ENCODE results near the gene NPTX1.
A peak's percentile ranks its signal among the peaks of the same experiment; 100 is the strongest.

NPTX1 gene

DNA sequence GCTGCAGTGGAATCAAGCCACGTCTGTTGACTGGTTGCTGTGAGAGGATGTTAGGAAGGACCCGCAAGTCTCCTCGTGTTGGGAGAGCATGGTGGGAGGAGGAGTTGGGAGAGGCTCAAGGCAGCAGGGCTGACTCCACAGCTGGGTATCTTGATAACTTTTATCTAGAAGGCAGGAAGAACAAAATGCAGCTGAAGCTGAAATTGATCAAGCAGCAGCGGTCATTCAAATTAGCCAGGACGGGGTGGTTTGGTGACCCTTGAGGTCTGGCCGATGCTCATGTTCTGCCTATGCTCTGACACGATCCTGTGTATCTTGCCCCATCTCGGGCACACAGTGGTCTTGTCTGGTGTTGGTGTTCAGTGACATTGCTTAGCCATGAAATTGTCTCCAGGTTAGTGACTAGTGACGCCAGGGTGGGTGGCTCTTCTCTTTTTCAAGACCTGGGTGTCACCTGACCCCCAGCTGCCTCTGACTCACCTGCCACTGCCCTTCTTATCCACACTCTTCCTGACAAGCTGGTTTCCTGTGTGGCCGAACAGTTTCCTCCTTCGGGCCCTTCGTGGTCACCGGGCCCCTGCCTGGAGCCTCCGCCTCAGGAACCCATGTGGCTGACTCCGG is 19.1 kb downstream of the NPTX1 start:
- DNase-seq: peak in 1 of 2 donors; percentile 23

DNA sequence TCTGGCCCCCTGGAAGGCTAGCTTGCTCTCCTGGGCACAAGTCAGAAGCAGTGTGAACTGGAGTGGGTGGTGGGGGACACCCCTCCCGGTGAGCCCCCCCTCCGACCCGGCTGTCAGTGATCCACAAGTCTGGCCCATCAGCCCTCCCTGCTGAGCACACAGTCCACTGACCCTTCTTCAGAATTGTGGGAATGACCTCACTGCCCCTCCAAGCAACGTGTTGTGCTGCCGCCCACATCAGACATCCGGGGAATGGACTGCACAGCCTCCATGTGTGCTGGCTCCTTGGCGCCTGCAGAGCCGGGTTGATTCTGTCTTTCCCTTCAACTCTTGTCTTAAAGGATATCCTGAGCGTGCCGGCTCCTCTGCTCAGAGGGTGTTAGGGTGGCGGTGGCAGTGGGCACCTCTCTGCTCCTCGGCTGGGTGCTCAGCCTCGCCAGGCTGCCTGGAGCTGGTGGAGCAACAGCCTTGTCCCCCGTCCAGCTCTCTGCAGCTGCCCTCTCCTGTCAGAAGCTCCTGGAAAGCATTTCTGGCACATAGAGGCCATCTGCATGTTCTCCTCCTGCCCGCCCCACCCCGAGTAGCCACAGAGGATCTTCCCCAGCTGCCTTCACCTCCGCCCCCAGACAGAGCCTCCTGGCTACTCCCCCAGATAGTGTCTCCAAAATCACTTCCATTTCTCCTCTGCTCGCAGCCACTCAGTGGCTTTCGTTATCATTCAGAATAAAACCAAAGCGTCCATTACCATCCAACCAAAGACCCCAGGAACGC is 19.8 kb downstream of the NPTX1 start:
- DNase-seq: no peak

DNA sequence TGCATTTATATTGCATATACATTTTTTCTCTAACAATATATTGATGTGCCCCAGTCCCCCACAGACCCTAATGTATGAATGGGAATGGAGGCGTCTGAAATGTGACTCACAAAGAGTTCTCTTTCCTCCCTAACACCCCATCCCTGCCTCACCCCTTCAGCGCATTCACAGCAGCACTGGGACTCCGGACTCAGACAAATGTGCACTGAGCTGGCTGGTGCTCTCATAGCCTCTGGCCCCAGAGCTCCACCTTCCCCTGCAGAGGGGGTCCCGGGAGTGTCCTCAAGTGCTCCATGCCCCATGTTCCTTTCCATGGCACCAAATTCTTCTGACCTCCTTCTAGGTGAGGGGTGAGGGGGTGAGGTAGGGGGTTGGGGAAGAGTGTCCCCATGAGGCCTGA is 20.6 kb downstream of the NPTX1 start:
- DNase-seq: no peak

DNA sequence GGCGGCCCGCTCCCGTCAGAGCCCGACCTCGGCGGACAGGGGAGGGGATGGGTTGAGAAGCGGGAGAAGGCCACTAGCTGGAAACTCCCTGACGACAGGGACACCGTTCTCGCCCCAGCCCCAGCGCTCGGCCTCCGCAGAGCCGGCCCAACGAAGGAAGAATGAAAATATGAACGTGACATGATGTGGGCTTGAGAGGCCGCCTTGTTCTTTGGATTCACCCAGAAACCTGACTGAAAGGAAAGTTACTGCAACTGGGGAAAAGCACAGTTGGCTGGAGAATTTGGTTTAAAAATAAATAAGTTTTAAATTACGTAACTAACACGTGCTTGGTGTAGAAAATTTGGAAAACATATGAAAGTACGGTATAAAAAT is 21.1 kb downstream of the NPTX1 start:
- peak in 1 of 2 donors; percentile 55 for DNase-seq

DNA sequence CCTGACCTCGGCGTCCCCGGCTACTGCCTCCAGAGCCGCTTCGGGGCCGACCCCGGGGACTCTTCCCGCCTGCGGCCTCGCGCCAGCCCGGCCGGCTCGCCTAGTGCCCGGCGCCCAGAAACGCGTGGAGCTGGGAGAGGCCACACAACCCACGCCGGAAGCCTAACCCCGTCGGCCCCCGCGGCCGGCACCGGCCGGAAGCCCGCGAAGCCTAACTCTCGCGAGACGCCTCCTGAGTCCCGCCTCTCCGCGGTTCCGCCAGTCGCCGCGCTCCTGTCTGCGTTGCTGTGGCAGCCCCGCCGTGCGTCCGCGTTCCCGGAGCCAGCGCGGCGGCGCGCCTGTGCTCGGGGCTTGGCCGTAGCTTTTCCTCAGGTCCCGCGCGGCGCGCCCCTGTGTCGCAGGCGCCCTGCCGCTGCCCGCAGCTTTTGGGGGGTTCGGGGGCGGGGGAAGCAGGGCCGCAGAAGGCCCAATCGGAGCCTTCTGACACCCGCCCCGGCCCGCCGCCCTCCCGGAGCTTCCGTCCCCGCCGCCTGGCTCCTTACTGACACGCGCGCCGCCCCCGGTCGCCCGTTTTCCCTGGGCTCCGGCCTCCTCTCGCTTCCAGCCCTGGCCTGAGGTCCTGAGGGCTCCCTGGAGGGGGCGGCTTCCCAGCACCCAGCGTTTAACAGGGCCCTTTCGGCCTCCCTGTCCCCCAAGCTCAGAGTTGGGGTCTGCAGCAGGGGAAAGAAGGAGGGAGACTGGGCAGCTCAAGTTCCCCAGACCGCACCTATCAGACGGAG is 21.7 kb downstream of the NPTX1 start:
- peak; percentile 95 to 96 for DNase-seq

DNA sequence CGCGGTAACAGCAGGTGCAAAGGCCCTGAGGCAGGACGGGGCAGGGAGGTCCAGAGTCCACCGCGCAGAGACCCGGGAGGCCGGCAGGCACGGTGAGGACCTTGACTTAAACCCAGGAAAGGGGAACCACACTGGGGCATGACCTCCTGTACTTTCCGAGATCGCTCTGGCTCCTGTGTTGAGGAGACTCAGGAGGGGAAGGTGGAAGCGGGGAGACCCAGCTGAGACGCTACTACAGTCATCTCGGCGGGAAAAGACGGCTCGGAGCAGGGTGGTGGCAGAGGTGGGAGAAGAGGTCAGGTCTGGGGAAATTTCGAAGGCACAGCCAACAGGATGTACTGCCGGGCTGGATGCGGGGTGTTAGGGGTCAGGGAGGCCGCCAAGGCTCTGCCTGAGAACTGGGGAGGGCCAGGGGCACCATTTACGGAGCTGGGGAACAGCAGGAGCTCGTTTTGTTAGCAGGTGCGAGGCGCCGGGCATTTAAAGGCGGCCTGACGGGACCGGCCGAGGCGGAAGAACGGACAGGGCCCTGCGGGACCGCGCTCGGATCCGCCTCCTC is 22.3 kb downstream of the NPTX1 start:
- DNase-seq: peak in 1 of 2 donors; percentile 26

DNA sequence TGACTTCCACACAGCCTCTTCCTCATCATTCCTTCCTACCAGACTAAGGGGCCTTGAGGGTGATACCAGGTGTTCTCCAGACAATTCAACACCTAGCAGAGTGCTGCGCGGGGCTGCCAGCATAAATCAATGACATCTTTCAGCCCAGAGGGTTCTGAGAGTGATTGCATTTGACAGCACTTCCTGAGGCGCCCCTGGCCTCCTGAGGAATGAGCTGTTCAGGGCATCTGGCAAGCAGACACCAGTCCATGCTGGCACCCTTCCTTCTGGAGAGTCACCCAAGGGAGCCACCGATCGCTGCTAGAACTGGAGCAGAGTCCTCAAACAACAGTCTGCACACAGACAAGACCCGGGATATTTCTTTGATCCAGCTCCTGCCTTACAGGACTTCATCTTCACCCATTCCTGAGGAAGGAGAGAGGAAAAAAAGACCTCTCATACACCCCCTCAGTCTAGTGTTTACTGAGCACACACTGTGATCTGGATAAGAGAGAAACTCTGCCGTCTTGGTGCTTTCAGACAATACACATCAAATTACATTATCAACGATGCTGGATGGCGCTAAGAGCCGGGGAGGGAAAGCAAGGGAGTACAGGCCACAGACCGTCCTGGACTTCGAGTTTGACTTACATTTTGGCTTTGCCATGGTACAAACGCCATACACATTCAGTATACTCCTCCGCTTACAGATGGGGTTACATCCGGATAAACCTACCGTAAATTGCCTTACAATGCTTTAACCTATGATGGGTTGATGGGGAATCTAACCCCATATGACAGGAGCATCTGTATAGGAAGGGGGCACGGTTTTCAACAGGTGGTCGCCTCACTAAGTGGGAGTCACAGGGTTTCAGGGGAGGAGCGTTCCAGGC is 23.0 kb downstream of the NPTX1 start:
- DNase-seq: no peak

DNA sequence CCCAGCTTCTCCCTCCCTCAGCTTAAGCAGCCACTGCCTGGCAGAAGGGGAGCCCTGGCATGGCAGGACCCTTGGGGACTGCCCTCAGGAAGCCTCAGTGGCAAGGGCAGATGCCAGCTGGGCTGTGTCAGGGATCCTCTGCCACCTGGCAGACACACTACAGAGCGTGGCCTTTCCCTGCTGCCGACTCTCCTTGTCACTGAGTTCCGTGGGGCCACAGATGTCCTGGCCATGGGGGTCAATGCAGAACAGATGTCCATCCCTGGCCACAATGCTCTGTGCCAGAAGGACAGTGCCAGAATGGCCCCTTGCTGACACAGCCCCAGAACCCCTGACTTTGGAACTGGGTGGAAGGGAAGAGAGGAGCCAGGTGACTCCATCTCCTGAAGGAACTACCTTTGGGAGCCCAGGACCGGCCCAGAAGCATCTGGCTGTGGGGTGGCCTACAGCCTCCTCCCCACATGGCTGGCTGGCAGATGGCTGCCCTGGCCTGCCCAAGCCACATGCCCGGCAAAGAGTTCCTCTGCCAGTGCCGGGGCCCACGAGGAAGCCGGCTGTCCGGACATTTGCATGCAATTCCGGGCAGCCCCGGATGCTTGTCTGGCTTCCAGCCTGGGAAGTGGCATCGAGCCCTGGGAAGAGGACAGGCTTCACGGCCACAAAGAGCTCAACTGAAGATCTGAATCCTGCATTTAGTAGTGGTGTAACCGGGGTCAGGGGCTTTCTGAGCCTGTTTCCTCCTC is 24.1 kb downstream of the NPTX1 start:
- no peak for DNase-seq

DNA sequence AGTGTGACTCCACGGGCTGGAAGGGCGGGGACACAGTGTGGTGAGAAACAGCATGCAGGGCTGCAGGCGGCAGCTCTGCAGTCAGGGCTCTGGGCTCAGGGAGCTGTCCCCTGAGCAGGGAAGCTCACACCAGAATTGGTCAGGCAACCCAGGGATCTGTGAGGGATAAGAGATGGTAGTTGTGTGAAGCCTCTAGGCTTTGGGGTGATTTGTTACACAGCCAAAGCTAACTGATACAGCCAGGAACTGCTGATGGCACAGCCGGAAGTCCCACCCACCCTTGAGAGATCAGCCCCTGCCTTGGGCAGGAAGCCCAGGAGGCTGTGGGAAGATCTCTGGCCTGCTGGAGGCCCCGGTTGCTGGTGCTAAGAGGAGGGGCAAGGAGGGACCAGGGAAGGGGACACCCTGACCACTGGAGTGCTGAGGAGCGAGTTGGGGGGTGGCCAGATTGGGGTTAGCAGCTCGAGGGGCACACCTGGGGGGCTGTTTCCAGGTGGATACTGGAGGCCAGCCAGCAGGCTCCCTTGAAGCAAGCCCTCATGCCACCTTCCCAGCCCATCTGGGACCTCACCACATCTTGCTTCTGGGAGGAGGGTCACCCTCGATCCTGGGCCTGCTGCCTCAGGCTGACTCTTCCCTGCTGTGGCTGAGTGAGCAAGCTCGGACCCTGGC is 25.2 kb downstream of the NPTX1 start:
- DNase-seq: no peak

DNA sequence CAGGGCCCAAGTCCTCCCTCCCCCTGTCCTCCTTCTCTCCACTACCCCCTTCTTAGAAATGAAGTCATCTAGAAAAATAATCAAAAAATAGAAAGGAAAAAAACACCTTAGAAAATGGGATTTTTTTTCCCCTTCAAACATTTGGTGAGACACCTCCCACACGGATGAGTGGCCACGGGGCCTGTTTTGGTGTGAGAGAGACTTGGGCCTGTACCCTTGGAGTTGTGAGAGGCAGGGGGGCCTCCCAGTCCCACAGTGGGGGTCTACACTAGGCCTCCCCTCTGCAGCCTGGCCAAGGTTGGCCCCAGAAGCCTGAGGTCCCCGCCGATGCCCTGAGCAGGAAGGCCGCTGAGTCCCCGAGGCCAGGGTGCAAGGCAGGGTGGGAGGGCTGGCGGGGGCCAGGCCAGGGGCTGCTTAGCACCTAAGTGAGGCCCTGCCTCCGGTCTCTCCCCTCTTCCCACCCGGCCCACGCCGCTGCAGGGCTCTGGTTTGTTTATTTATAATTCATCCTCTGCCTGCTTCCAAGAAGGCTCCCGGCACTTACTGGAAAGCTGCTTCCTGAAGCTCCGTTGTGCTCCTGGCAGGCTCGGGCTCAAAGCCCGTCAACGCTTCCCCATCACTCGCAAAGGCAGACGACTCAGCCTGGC is 26.4 kb downstream of the NPTX1 start:
- no peak for DNase-seq

DNA sequence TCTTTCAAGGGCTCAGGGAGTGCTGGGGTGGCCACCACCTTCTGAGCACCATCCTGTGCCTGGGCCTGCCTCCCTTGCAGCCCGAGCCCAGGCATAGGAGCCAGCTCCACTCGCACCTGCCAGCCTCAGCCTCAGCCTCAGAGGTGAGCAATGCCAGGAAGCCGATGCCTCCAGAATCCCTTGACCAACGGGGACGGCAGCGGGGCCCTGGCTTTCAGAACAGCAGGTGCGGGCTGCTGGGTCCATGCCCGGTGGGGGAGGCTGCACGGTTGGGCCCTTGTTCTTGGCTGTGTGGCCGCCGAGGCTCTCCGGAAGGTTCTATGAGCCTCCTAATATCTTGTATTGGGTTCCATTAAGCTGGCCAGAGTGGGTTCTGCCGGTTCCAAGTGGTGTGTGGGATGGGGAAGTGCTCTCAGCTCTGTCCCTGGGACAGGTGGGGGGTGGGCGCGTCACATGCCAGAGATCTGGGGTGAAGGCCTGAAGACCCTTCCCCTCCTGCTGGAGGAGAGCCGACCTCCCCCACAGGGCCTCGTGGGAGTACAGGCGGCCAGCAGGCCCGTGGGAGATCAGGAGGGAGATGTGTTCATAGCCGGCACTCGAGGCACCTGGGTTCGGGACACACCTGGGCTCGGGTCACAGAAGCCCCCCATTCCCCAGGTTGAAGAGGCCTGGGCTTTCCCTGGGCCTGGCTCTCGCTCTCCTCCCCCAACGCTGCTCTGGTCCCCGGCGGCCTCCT is 27.0 kb downstream of the NPTX1 start:
- no peak for DNase-seq

DNA sequence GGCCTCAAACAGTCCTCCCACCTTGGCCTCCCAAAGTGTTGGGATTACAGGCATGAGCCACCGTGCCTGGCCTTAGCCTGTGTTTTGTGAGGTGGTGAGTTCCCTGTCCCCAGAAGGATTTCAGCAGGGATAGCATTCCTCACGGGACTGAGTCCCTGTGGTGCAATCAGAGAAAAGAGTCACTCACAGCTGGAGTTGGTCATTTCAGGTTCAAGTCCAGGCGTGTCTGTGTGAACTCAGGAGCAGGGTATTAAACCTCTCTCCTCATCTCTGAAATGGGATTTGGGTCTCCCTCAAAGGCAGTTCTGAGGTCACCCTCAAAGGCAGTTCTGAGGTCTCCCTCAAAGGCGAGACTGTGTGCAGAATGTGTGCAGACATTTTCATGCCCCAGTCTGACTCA is 28.6 kb downstream of the NPTX1 start:
- DNase-seq: no peak

DNA sequence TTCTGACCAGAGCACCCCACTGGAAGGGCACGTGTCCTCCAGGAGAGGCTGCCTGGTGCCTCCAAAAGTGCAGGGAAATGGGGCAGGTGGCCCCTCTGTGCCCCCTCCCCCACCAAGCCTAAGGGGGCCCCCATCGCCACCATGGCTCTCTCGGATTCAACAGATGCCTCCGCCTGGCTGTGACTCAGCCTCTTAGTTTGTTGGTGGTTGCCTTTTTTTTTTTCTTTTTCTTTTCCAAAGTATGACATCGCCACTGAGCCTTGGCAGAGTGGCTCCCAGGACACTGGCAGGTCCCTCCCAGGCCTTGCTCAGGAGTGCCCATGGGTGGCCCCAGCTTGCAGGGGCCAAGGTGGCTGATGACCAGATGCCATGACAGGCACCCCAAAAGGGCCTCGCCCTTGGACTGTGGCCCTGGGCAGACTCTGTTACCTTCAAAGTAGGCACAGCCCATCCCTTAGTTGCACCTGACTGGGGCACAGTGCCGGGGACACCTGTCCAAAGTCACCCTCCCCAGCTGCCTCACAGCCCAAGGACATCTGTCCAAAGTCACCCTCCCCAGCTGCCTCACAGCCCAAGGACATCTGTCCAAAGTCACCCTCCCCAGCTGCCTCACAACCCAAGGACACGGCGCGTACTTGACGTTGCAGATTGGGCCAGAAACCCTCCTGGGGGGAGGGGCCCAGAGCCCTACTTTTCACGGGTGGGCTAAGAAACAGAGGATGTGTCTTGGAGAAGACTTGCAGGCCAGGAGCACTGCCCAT is 29.6 kb downstream of the NPTX1 start:
- no peak for DNase-seq

DNA sequence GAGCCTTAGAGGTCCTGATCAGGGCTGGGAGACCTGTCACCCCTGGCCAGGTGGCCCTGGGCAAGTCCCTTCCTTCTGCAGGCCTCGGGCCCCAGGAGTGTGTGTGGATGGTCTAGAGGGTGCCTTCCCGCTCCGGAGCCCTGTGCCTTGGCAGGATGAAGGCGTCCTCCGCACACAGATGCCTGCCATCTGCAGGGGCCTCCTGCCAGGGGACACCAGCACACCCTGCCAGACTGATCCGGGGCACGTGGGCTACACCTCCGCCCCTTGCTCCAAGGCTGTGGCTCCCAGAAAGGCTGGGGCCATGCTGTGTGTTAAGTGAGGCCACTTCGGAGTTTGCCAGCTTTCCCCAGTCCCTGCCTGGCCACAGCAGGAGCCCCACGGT is 30.7 kb downstream of the NPTX1 start:
- DNase-seq: no peak

DNA sequence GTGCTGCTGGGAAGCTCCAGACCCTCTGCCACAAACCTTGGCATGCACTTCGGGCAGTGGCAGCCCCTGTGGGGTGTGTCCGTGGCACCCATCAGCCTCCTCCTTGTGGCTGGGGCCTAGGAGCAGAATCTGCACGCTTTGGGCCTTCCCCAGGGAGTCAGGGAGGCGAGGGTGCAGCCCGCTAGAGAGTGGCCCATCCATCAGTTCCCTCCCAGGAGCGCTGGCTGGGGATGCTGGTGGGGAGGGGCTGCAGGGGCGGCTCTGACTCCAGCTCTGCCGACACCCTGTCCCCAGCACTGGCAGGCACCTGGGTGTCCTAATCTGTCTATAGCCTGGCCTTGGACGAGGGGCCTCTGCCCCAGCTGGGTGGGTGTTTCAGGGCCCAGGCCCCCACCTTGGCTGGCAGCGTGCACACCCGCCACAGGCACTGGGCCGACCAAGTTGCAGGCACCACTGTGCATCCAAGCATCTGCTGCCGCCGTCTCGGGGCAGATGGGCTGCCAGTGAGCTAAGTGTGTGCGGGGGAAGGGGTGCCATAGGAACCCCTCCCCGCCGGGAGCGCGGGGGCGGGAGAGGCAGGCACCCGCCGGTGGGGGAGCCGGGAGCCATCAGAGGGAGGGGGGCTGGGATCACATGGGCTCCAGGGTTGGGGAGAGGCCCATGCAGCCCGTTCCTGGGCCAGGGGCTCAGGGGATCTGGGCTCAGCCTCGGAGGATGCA is 31.2 kb downstream of the NPTX1 start:
- no peak for DNase-seq

DNA sequence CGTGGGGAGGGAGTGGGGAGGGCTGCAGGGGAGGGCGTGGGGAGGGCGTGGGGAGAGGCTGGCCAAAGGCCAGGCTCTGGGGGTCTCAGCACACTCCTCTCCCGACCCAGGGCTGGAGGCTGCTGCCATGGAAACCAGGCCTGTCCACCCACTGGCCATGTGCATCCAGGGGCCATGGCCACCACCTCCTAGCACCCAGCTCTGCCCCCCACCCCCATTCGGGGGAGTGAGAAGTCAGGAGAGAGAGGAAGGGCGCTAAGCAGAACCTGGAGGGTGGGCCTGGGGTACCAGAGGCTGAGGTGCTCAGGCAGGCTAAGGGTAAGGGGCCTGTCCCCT is 31.8 kb downstream of the NPTX1 start:
- DNase-seq: no peak

DNA sequence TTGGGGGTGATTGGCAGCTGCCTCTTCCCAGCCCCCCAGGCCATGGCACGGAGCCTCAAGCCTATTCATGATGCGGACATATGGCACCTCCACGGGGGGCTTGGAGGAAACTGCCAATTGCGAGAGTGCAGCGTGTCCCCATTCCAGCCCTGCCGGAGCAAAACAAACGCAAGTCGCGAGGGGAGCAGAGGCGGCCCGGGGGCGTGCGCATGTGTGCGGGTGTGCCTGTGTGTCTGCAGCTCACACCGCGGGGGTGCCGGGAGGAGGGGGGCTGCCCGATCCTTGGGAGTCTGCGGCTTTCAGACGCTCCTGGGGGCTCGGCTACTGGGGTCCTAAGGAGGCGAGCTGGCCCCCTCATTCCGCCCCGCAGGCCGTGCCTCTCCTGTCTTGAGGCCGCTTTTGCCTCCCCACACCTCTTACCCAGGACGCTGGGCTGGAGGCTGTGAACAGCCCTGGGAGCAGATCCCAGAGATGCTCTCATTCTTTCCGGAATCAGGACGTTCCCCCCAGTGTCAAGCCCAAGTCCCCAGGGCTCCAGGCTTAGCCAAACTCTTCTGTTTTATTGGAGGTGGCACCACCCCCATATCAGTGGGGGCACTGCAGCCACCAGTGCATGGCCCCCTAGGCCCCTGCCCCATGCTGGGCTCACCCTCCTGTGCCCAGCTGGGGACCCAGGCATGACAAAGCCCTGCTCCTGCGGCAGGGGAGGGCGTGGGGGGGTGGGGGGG is 32.3 kb downstream of the NPTX1 start:
- DNase-seq: no peak

DNA sequence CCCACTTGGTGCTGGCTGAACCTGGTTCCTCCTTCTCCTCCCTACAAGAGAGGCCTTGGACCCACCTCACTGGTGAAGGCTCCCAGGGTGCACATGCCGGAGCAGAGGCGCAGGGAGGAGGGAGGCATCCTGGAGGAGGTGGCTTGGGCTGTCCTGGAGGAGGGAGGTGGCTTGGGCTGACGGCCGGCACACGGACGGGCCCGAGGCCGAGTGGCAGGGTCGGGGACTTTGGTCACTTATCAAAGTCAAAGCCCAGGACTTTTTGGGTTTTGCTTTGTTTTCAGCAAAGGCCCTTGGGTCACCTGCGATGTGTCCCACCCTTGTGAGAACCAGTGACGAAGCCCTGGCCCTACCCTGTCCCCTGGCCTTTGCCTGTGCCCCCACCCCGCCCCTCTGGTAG is 32.9 kb downstream of the NPTX1 start:
- no peak for DNase-seq

Measured in CD4-positive, alpha-beta T cell treated with Interleukin-4 for 1 hour (primary cell).